HG02798 (cell line): ENCODE measurements around the gene IGFBP7.

Experiments
- ATAC-seq: cut with Tn5 transposase; IDR thresholded peaks from one replicate; pipeline ENCODE4 v1.9.1; 2021; ENCODE audit warnings: mild to moderate bottlenecking; ENCODE audit not compliant: unreplicated experiment, poor library complexity

IGFBP7 gene

GRCh38 chr4:57109847-57110639, at the start of gene IGFBP7:
Gene IGFBP7, minus strand, starts transcription at chr4:57110385. Its CDS starts 34 bp downstream, at chr4:57110351.
- peak; percentile 50 for ATAC-seq

DNA sequence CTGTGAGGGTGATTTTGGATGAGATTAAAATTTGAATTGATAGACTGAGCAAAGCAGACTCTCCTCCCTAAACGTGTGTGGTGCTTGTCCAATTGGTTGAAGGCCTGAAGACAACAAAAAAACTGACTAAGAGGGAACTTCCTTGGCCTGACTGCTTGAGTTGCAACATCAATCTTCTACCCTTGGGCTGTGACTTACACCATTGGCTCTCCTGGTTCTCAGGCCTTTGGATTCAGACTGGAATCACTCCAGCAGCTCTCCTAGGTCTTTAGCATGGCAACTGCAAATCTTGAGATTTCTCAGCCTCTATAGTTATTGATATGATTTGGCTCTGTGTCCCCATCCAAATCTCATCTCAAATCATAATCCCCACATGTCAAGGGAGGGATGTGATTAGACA, 49.7 kb upstream of the IGFBP7 start:
- ATAC-seq, result no peak

- ATAC-seq, result no peak
Measured at GRCh38 chr4:57158762-57159161, 48.6 kb upstream of the IGFBP7 start.

- ATAC-seq, result no peak
Measured at GRCh38 chr4:57158221-57158620, 48.0 kb upstream of the IGFBP7 start.

DNA sequence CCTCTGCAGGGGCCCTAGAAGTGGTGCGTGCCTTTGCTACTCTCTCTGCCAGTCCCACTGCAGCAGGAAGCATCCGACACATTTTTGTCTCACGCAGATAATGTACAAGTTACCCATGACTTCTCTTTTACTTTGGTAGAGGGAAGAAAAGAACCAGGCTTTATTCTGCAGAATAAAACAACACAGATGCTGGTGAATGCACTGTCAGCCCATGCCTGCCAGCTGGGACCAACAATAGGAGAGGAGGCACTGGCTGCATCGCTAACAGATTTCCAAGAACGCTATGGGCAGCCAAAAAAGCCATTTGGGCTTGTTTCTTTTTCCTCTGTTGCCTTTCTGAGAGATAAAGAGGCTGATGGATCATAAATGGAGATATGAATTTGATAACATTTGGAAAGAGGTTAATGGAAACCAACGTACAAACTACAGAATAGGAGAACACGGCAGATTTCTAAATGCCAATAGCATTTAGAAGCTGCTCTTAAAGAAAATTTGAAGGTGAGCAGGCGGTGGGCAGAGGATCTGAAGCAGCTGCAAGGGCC, 47.5 kb upstream of the IGFBP7 start:
- no peak for ATAC-seq

DNA sequence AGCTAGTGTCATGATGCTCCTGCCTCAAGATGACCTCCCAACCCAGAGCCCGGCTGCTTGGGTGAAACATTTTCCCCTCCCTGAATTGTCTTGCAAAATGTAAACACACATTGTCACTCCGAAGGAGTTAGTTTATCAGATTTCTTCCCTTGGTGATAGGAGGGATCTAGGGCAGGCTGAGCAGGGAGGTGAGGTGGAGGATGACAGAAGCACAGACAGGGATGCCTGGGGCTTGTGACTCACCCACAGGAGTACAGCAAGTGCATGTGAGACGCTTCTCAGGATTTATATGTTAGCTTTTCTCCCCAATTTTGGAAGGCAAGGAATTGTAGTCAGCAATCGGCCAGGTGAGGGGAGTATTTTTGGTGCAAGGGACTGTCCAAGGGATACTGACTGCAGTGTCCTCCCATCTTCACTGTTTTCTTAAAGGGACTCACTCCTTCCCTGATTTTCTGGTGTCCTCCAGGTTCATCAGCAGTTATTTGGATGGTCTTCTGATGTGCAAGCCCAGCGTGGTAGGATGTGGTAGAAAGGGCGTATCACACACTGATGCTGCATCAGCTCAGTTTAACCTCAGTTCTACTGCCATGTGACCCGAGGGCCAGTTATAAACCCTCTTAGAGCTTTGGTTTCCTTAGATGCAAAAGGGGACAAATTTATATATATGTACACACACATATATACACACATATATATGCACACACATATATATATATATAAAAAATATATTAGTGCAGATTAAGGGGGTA, 46.2 kb upstream of the IGFBP7 start:
- no peak for ATAC-seq

- ATAC-seq, result no peak
Measured at GRCh38 chr4:57154926-57155325, 44.7 kb upstream of the IGFBP7 start.

GRCh38 chr4:57154191-57154590, 44.0 kb upstream of the IGFBP7 start:
- no peak for ATAC-seq

- ATAC-seq, result no peak
Measured at GRCh38 chr4:57153207-57153606, 43.0 kb upstream of the IGFBP7 start.

DNA sequence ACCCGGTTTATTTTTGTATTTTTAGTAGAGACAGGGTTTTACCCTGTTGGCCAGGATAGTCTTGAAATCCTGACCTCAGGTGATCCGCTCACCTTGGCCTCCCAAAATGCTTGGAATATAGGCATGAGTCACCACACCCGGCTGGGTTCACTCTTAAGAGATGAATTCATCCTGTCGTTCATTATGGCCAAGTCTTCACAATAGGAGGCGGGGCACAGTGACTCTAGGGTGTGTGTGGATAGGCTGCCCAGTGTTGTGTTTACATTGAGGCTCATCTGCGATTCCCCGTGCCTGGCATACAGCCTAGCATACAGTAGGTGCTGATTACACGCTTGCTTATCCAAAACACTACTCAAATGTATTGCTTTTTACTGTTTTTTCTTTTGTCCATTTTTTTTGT, 41.3 kb upstream of the IGFBP7 start:
- no peak for ATAC-seq

- ATAC-seq, result no peak
Measured at GRCh38 chr4:57149833-57150232, 39.6 kb upstream of the IGFBP7 start.

GRCh38 chr4:57148831-57149505, 38.8 kb upstream of the IGFBP7 start:
- no peak for ATAC-seq

DNA sequence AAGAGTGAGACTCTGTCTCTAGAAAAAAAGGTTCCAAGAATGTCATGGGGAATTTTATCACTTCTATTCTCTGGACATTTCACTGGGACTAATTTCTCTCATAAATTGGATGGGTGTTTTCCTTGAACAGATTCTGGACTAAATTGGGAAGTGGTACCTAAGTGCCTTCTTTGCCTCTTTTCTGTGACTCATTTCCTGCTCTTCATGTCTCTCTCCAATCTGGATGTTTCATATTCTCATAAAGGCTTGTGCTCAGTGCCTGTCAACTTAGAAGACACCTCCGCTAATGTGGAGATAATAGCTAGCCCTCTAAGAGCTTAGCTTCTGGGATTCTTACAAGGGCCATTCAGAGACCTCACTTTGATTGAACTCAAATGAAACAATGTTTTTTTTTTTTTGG, 38.0 kb upstream of the IGFBP7 start:
- ATAC-seq, result no peak

DNA sequence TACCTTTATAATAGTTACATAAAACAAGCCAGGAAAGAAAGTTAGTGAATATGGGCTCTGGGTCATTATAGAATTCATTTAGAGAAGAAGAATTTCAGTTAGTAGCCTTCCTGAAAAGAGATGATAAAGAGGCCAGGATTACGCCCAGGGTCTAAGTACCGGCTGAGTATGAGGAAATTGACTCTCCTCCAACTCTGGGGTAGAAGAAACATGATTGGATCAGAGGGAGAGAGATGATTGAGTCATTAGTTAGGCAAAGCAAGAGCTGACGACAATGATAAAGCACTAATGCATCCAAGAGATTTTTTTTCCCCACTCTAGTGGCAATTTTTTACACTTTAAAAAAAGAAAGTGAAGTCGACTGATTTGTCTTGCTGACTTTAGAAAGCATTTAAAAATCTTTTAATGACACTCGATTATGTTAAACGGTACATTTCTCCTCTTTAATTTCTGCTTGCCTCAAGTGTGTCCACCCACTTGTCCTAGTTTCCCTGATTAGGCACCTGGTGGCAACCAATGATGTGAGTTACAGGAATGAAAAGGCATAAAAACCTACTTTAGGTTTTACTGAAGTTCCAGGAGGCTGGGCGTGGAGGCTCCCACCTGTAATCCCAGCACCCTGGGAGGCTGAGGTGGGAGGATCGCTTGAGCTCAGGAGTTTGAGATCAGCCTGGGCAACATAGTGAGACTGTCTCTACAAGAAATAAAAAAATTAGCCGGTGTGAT, 37.3 kb upstream of the IGFBP7 start:
- no peak for ATAC-seq

- ATAC-seq, result no peak
Measured at GRCh38 chr4:57146444-57146843, 36.3 kb upstream of the IGFBP7 start.

GRCh38 chr4:57144466-57144865, 34.3 kb upstream of the IGFBP7 start:
- no peak for ATAC-seq

GRCh38 chr4:57139783-57140182, 29.6 kb upstream of the IGFBP7 start:
- ATAC-seq, result no peak

DNA sequence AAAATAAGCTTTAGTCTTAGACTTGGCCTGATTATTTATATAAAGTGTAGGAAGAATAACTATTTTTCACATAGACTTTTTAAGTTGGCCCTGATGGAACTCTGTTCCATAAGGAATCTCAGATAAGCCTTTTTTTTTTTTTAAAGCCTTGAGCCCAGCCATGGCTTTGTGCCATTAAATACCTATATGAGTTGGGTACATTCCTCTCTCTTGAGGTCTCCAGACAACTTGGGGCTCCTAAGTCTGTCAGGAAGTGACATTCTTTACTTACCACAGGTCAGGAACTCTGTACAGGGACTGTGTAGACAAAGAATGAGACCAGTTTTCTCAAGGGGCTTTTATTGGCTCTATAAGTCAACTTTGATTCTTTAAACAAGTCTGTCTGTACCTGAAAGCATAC, 27.1 kb upstream of the IGFBP7 start:
- ATAC-seq, result no peak

GRCh38 chr4:57136281-57136680, 26.1 kb upstream of the IGFBP7 start:
- no peak for ATAC-seq

GRCh38 chr4:57132743-57133137, 22.6 kb upstream of the IGFBP7 start:
- no peak for ATAC-seq
